Activated CD4-positive, alpha-beta T cell treated with anti-CD3 and anti-CD28 coated beads, Interleukin-2, amount 10 ng/mL, durations not matched to agents 7 days and 5 days (primary cell): Measurements from ENCODE around the gene TTLL11. TPM values are rescaled to one million over a fixed set of nuclear protein-coding genes. Genes with fewer than 3 reads are reported as not detected.

ENCODE experiments used
- CTCF ChIA-PET: fragments of 350-600 bp; sonication (Branson Sonifier 250); formaldehyde crosslinking; loops from one replicate; lab custom pipeline; 2021; ENCODE audit warnings: antibody characterized with exemption; lab: Charles Lee
- POLR2A ChIA-PET: fragments of 350-600 bp; sonication (Branson Sonifier 250); formaldehyde crosslinking; loops from one replicate; lab custom pipeline; 2021; ENCODE audit warnings: antibody characterized with exemption; lab: Charles Lee
- DNase-seq: peaks from one replicate; pipeline ENCODE4 v3.0.0-alpha.2; 2020
- H3K27ac Mint-ChIP-seq: one replicate; pipeline ENCODE4 v1.8.0; 2021; ENCODE audit warnings: mild to moderate bottlenecking, moderate library complexity, mixed read lengths
- H3K27me3 Mint-ChIP-seq: one replicate; pipeline ENCODE4 v1.8.0; 2021; ENCODE audit warnings: mixed read lengths
- H3K36me3 Mint-ChIP-seq: one replicate; pipeline ENCODE4 v1.8.0; 2021; ENCODE audit warnings: low read depth, mixed read lengths
- H3K4me1 Mint-ChIP-seq: one replicate; pipeline ENCODE4 v1.8.0; 2021; ENCODE audit warnings: mixed read lengths
- H3K4me3 Mint-ChIP-seq: one replicate; pipeline ENCODE4 v1.8.0; 2021; ENCODE audit warnings: mild to moderate bottlenecking, moderate library complexity, mixed read lengths
- H3K9me3 Mint-ChIP-seq: one replicate; pipeline ENCODE4 v1.8.0; 2021; ENCODE audit warnings: mixed read lengths
- total RNA-seq, 2 experiments: library from RNA; stranded (reverse); gene quantifications; one replicate each; pipeline ENCODE4 v1.2.3, GENCODE V29; 2021

TTLL11 gene
- total RNA-seq, 2 experiments from 2014 or later, result 2.6 to 3.1 TPM

- Mint-ChIP-seq H3K27ac (no peak overlapping the region), H3K27me3 (no peaks in the 10 kb centered on the region), H3K36me3 (no peaks in the 10 kb centered on the region), H3K4me1 (no peaks in the 10 kb centered on the region), H3K9me3 (no peaks in the 10 kb centered on the region), H3K4me3 (no peak overlapping the region)
- no peak for DNase-seq
- POLR2A ChIA-PET, result no interaction called here
- CTCF ChIA-PET, result no interaction called here
These were observed 34.4 kb downstream of the TTLL11 start for GRCh38 chr9:122058709-122059108.

GRCh38 chr9:122058051-122058450 lies 35.1 kb downstream of the TTLL11 start:
- H3K9me3 Mint-ChIP-seq, result no peaks in the 10 kb centered on the region
- no peaks in the 10 kb centered on the region for H3K36me3 Mint-ChIP-seq
- no peak overlapping the region for H3K27ac Mint-ChIP-seq
- H3K4me1 Mint-ChIP-seq, result no peaks in the 10 kb centered on the region
- H3K27me3 Mint-ChIP-seq, result no peaks in the 10 kb centered on the region
- no peak for DNase-seq
- no peak overlapping the region for H3K4me3 Mint-ChIP-seq
- CTCF ChIA-PET, result no interaction called here
- POLR2A ChIA-PET, result no interaction called here

- no peaks in the 10 kb centered on the region for H3K9me3 Mint-ChIP-seq
- no peak overlapping the region for H3K4me3 Mint-ChIP-seq
- CTCF ChIA-PET, result interaction anchor here (0.6 to 0.9 kb wide), 2 partner anchors 8 to 15 kb away, joined by 3 to 4 read pairs; no protein-coding TSS in a partner anchor
- H3K27me3 Mint-ChIP-seq, result no peaks in the 10 kb centered on the region
- POLR2A ChIA-PET, result no interaction called here
- no peaks in the 10 kb centered on the region for H3K36me3 Mint-ChIP-seq
- H3K27ac Mint-ChIP-seq, result no peak overlapping the region
- no peak for DNase-seq
- no peaks in the 10 kb centered on the region for H3K4me1 Mint-ChIP-seq
These were observed 35.9 kb downstream of the TTLL11 start for GRCh38 chr9:122057211-122057610.

GRCh38 chr9:122056484-122056883 lies 36.6 kb downstream of the TTLL11 start:
- H3K36me3 Mint-ChIP-seq, result no peaks in the 10 kb centered on the region
- peaks cover 3% of the 10 kb centered on the region for H3K4me1 Mint-ChIP-seq
- H3K27me3 Mint-ChIP-seq, result no peaks in the 10 kb centered on the region
- no peak overlapping the region for H3K27ac Mint-ChIP-seq
- no peak for DNase-seq
- ChIA-PET CTCF (interaction anchor here (0.6 to 0.9 kb wide), 2 partner anchors 9 to 15 kb away, joined by 3 to 4 read pairs; no protein-coding TSS in a partner anchor), POLR2A (no interaction called here)
- no peaks in the 10 kb centered on the region for H3K9me3 Mint-ChIP-seq
- no peak overlapping the region for H3K4me3 Mint-ChIP-seq

GRCh38 chr9:122055701-122056100 lies 37.4 kb downstream of the TTLL11 start:
- DNase-seq, result no peak
- ChIA-PET CTCF (no interaction called here), POLR2A (no interaction called here)
- H3K36me3 Mint-ChIP-seq, result no peaks in the 10 kb centered on the region
- H3K27me3 Mint-ChIP-seq, result no peaks in the 10 kb centered on the region
- H3K4me1 Mint-ChIP-seq, result peaks cover 8% of the 10 kb centered on the region
- no peak overlapping the region for H3K4me3 Mint-ChIP-seq
- no peak overlapping the region for H3K27ac Mint-ChIP-seq
- no peaks in the 10 kb centered on the region for H3K9me3 Mint-ChIP-seq

GRCh38 chr9:122053567-122054350 lies 39.3 kb downstream of the TTLL11 start:
- H3K27me3 Mint-ChIP-seq, result no peaks in the 10 kb centered on the region
- CTCF ChIA-PET, result interaction anchor here (0.8 kb wide), 1 partner anchor 18 kb away, joined by 3 read pairs; no protein-coding TSS in a partner anchor
- no peaks in the 10 kb centered on the region for H3K9me3 Mint-ChIP-seq
- peaks cover 8% of the 10 kb centered on the region for H3K4me1 Mint-ChIP-seq
- H3K36me3 Mint-ChIP-seq, result no peaks in the 10 kb centered on the region
- no peak overlapping the region for H3K4me3 Mint-ChIP-seq
- POLR2A ChIA-PET, result no interaction called here
- DNase-seq, result no peak
- no peak overlapping the region for H3K27ac Mint-ChIP-seq

GRCh38 chr9:122053064-122053463 lies 40.0 kb downstream of the TTLL11 start:
- Mint-ChIP-seq H3K9me3 (no peaks in the 10 kb centered on the region), H3K36me3 (no peaks in the 10 kb centered on the region), H3K4me1 (peaks cover 8% of the 10 kb centered on the region), H3K27me3 (no peaks in the 10 kb centered on the region), H3K27ac (no peak overlapping the region), H3K4me3 (no peak overlapping the region)
- CTCF ChIA-PET, result no interaction called here
- DNase-seq, result no peak
- POLR2A ChIA-PET, result no interaction called here

- CTCF ChIA-PET, result no interaction called here
- H3K27ac Mint-ChIP-seq, result no peak overlapping the region
- peaks cover 8% of the 10 kb centered on the region for H3K4me1 Mint-ChIP-seq
- DNase-seq, result no peak
- H3K4me3 Mint-ChIP-seq, result no peak overlapping the region
- POLR2A ChIA-PET, result no interaction called here
- H3K9me3 Mint-ChIP-seq, result no peaks in the 10 kb centered on the region
- H3K36me3 Mint-ChIP-seq, result no peaks in the 10 kb centered on the region
- H3K27me3 Mint-ChIP-seq, result no peaks in the 10 kb centered on the region
These were observed 41.5 kb downstream of the TTLL11 start for GRCh38 chr9:122051351-122052321.

GRCh38 chr9:122050167-122050566 lies 42.9 kb downstream of the TTLL11 start:
- Mint-ChIP-seq H3K9me3 (peaks cover 2% of the 10 kb centered on the region), H3K4me3 (no peak overlapping the region), H3K36me3 (no peaks in the 10 kb centered on the region), H3K27me3 (no peaks in the 10 kb centered on the region), H3K27ac (no peak overlapping the region), H3K4me1 (peaks cover 8% of the 10 kb centered on the region)
- CTCF ChIA-PET, result no interaction called here
- DNase-seq, result no peak
- POLR2A ChIA-PET, result no interaction called here

GRCh38 chr9:122042056-122042455 lies 51.1 kb downstream of the TTLL11 start:
- Mint-ChIP-seq H3K9me3 (peaks cover 2% of the 10 kb centered on the region), H3K4me1 (no peaks in the 10 kb centered on the region), H3K36me3 (peaks cover 4% of the 10 kb centered on the region), H3K27ac (no peak overlapping the region), H3K4me3 (no peak overlapping the region), H3K27me3 (no peaks in the 10 kb centered on the region)
- POLR2A ChIA-PET, result no interaction called here
- CTCF ChIA-PET, result interaction anchor here (0.5 kb wide), 1 partner anchor 15 kb away, joined by 3 read pairs; no protein-coding TSS in a partner anchor
- no peak for DNase-seq

GRCh38 chr9:122040561-122041242 lies 52.4 kb downstream of the TTLL11 start:
- Mint-ChIP-seq H3K9me3 (no peaks in the 10 kb centered on the region), H3K27me3 (no peaks in the 10 kb centered on the region), H3K4me3 (no peak overlapping the region), H3K36me3 (peaks cover 6% of the 10 kb centered on the region), H3K4me1 (no peaks in the 10 kb centered on the region), H3K27ac (no peak overlapping the region)
- ChIA-PET CTCF (no interaction called here), POLR2A (interaction anchor here (0.6 kb wide), 1 partner anchor 461 kb away, joined by 3 read pairs; no protein-coding TSS in a partner anchor)
- DNase-seq, result no peak

GRCh38 chr9:122039234-122039633 lies 53.9 kb downstream of the TTLL11 start:
- no peak for DNase-seq
- ChIA-PET POLR2A (no interaction called here), CTCF (no interaction called here)
- H3K4me3 Mint-ChIP-seq, result no peak overlapping the region
- no peaks in the 10 kb centered on the region for H3K9me3 Mint-ChIP-seq
- H3K36me3 Mint-ChIP-seq, result peaks cover 6% of the 10 kb centered on the region
- no peaks in the 10 kb centered on the region for H3K4me1 Mint-ChIP-seq
- H3K27me3 Mint-ChIP-seq, result no peaks in the 10 kb centered on the region
- no peak overlapping the region for H3K27ac Mint-ChIP-seq
